Measurements from ENCODE around the gene SPAG9.
A peak's percentile ranks its signal among the peaks of the same experiment; 100 is the strongest.

Gene SPAG9

DNA sequence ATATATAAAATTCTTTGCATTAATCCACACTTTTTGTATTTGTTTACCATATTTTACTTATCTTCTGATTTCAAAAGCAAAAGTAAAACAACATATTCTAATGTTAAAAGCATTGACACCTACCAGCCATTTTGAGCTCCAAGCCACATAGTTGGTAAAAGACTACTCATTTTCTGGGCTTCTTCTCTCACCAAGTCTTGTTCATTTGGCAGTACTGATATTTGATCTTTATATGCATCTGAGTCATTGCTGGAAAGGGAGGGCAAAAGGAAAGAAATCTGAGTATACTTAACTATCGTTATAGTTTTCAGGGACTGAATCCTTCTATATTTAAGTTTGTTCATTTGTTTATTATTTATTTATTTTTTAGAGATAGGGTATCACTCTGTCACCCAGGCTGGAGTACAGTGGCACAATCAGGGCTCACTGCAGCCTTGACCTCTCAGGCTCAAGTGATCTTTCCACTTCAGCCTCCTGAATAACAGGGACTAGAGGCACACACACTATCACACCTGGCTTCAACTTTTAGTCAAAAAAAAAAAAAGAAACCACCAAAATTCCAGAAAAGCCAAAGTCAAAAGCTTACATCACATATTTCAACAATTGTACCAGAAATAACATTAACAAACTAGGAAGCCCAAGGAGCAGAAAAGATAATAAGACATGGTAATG lies 133.5 kb downstream of the SPAG9 start:
- no peak overlapping the region for H3K4me3 ChIP-seq (ENCODE audit: low read length)
- peak; percentile 22 for DNase-seq (ENCODE audit: low read depth)
- TF ChIP-seq, protein P1, sequence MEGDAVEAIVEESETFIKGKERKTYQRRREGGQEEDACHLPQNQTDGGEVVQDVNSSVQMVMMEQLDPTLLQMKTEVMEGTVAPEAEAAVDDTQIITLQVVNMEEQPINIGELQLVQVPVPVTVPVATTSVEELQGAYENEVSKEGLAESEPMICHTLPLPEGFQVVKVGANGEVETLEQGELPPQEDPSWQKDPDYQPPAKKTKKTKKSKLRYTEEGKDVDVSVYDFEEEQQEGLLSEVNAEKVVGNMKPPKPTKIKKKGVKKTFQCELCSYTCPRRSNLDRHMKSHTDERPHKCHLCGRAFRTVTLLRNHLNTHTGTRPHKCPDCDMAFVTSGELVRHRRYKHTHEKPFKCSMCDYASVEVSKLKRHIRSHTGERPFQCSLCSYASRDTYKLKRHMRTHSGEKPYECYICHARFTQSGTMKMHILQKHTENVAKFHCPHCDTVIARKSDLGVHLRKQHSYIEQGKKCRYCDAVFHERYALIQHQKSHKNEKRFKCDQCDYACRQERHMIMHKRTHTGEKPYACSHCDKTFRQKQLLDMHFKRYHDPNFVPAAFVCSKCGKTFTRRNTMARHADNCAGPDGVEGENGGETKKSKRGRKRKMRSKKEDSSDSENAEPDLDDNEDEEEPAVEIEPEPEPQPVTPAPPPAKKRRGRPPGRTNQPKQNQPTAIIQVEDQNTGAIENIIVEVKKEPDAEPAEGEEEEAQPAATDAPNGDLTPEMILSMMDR (conservative IDR thresholded peaks at IDR 0.05; ENCODE audit: low read length): no peak

DNA sequence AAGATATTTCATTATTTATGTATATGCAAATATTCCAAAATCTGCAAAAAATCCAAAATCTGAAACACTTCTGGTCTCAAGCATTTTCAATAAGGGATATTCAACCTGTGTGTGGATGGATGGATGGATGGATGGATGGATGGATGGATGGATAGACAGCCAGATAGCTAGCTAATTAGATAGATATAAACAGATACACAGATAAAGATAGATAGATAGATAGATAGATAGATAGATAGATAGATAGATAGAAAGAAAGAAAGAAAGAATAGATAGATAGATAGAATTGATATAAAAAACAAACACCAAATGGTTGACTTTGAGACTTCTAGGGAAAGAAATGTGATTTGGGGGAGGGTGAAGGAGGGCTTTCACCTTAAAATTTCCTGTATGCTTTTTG lies 139.4 kb downstream of the SPAG9 start:
- no peak for DNase-seq (ENCODE audit: low read depth)
- TF ChIP-seq, protein P1 (conservative IDR thresholded peaks at IDR 0.05; ENCODE audit: low read length): no peak
- no peak overlapping the region for H3K4me3 ChIP-seq (ENCODE audit: low read length)

DNA sequence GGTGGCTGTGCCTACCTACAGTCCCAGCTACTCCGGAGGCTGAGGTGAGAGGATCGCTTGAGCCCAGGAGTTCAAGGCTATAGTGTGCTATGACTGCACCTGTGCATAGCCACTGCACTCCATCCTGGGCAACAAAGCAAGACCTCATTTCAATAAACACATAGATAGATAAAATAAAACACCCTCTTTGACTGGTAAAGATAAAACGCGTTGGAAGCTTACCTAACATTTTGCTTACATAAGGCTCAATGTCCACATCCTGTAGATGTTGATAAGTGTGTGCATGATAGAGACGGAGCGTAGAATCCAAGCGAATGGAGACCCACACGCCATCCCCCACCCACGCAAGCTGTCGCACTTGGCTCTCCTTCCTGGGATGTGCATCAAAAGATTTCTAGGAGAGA lies 141.1 kb downstream of the SPAG9 start:
- TF ChIP-seq, protein P1 (conservative IDR thresholded peaks at IDR 0.05; ENCODE audit: low read length): no peak
- H3K4me3 ChIP-seq (ENCODE audit: low read length): no peak overlapping the region
- DNase-seq (ENCODE audit: low read depth): no peak

DNA sequence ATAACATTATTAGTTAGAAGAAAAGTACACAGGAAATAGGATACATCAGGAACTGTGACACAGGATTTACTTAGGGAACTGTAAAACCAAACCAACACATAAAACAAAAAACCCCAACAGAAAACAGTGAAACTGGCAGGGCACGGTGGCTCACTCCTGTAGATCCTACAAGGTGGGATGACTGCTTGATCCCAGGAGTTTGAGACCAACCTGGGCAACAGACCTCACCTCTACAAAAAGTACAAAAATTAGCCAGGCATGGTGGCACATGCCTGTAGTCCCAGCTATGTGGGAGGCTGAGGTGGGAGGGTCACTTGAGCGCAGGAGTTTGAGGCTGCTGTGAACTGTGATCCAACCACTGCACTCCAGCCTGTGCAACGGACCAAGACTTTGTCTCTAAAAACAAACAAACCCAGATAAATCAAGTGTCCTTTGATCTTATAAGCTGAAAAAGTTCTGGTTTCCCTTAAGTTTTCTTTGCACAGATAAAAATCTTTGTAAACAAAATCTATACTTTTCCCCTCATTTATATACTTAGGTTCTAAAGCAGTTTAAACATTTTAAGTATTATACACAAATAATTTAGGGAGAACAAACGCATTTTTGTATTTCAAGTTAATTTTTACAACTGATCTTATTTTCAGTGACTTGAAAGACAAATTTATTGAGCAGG lies 143.0 kb downstream of the SPAG9 start:
- no peak for DNase-seq (ENCODE audit: low read depth)
- TF ChIP-seq, protein P1 (conservative IDR thresholded peaks at IDR 0.05; ENCODE audit: low read length): no peak
- no peak overlapping the region for H3K4me3 ChIP-seq (ENCODE audit: low read length)

DNA sequence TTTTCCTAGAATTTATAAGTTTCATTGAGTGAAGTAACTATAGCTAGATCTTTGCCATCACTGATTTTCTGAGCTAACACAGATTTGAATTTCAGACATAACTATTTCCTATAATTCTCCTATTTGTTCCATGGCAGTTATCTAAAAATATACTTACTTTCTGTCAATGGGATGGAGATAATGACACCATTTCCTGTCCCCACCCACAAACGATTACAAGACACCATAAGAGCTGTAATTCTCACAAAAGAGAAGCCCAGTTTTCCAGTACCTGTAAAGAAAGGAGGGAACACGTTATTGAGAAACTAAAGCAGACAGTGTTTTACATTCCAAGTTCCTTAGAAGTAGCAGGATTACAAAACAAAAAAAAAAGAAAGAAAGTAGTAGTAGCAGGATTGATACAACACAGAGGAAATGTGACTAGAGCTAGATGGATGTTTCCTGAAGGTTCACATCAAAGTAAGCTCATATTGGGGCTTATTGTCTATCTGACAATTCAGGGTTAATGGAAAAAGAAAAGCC lies 143.7 kb downstream of the SPAG9 start:
- no peak for DNase-seq (ENCODE audit: low read depth)
- H3K4me3 ChIP-seq (ENCODE audit: low read length): no peak overlapping the region
- TF ChIP-seq, protein P1 (conservative IDR thresholded peaks at IDR 0.05; ENCODE audit: low read length): no peak

DNA sequence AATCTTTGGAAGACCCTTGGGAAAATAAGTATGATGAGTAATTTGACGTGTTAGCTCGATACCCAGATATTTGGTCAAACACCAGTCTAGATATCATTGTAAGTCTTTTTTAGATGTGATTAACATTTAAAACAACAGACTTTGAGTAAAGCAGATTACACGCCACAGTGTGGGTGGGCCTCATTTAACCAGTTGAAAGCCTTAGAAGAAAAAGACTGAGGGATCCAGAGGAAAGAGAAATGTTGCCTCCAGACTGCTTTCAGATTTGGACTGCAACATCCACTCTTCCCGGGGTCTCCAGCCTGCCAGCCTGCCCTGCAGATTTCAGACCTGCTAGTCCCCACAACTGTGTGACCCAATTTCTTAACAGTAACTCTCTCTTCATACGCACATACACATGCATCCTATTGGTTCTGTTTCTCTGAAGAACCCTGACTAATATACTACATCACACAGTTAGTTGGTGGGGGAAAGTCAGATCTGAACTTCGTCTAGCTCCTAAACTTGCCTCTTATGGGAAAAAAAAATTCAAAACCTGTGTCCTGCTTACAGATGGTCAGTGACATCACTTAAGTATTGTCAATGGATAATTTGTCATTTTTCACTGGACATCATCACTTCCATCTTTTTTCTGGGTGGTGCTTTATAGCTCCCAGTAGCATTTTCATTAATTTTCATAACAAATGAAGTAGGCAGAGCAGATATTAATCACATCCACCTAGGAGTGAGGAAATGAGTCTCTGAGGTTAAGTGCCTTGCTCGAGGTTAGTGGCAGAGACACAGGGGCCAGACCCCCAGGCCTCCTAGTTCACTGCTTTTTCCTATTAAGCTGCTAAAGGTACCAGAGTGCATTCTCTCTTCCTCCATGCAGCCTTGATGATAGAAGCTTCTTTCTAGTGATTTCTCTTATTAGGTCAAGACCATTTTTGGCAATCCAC lies 146.8 kb downstream of the SPAG9 start:
- no peak for DNase-seq (ENCODE audit: low read depth)
- TF ChIP-seq, protein P1 (conservative IDR thresholded peaks at IDR 0.05; ENCODE audit: low read length): no peak
- H3K4me3 ChIP-seq (ENCODE audit: low read length): no peak overlapping the region
